GM19455 (cell line): ENCODE measurements around the gene LDAH.
A peak's percentile ranks its signal among the peaks of the same experiment; 100 is the strongest.

Experiments
- ATAC-seq: cut with Tn5 transposase; IDR thresholded peaks from one replicate; pipeline ENCODE4 v1.9.1; 2021; ENCODE audit not compliant: unreplicated experiment

Gene LDAH

DNA sequence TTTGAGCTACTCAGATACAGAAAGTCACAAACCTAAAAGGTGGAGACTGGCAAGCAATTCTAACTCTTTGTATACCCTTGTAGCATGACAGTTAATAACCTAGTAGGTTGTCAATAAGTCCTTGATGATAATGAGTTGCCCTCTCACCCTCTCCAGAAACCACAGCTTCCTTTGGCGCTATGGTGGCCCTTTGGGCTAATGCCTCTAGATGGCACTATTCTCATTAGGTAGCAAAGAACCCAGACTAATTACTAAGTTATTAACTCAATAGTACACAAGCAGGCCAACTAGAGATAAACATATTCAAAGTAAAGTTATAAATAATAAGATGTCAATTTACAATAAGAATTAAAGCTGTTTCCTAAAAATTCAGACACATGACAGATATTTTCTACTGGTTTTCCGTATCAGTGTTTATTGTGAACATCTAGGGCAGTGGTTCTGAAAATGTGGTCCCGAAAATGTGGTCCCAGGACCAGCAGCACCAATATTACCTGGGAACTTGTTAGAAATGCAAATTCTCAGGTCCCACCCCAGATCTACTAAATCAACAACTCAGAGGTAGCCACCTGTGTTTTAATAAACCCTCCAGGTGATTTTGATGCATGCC, 41.1 kb downstream of the LDAH start:
- peak; percentile 79 for ATAC-seq

DNA sequence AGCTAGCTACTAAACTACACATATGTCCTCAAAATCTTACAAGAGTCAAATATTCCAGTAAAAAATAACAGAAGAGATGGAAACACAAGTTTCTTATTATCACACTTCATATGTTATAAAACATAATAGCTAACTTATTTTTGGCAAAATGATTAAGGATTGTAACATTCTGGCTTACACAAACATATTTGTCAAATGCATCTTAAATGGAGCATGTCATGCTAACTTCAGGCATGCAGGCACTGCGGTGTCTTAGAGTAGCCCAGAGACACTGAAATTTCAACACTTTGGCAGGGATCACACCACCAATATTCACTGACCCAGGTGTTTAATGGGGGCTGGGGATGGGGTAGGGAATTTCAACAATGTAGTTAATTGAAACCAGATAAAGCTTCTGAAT, 51.6 kb downstream of the LDAH start:
- ATAC-seq, result no peak

DNA sequence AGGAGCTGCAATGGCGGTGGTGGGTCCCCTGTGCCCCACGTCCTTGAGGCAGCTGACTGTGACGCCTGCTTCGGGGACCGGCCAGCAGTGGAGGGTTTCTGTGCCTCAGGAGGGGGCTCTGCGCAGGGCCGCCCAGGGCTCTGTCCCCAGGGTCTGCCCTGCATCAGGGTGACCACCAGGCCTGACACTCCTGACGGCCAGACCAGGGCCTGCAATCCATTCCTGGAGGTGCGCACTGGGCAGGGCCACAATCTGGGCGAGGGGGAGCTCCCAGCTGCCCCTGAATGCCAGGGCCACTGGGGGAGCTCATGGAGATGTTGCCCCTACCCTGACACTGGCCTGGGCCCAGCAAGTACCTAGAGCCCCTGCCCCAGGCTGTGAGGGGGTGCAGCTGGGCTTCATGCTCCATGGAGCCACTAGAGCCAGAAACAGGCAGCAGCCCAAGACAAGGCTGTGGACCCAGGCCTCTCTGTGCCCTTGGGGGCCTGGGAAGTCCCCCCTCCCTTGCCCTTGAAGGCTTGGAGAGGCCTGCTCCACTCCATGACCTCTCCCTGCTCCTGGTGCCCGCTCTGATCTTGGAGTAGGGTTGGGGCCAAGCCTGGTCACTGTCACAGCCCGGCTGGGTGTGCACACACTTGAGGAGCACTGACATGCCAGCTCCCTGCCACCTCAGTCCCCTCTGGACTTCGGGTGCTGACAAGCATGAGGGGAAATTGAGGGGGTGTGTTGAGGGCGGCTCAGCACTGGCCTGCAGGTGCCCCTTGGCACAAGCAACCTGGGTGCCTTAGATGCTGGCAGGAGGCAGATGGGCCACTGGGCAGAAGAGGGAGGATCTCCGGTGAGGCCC, 55.9 kb downstream of the LDAH start:
- no peak for ATAC-seq

DNA sequence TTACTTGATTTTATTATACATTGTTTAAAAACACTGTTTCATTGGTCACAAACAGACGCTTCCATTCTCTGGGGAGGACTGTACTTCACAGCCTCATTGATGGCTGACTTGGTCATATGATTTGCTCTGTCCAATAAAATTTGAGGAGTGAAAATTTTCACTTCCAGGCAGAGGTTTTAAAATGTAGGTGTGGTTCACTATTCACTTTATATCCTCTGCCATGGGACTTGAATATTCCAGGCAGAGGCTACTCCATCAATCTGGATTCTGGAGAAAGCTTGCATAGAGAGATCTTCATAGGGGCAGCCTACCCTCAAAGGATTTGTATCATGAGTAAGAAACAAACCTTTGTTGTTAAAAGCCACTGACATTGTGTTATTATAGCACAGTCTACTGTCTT, 56.7 kb downstream of the LDAH start:
- no peak for ATAC-seq

DNA sequence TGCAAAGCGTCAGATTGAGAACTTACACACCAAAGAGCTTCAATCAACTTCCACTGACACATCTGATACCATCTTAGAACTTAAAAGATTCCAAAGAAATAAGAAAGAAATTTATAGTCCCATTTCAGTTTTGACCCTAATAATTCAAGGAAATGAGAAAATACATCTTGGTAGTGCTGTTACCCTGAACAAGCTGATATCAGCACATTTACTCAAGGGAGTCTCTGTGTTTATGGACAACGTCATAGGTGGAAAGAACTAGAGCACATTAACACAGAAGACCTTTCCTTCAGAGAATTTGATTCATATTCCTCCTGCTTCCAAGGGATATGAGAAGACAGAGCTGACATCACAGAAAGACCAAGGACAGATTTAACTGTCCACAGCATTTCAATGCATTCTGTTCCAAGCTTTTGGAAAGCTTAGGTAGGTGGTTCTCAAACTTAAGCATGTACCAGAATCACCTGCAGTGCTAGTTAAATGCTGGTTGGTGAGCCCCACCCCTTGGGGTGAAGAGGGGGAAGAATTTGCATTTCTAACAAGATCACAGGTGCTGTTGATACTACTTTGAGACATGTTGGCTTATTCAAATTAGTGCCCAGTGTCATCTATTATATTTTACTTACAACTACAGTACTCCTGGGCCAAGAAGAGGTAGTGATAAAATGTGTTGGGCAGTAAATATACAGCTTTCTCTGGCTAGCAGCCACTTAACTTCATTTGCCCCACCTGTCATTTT, 59.8 kb downstream of the LDAH start:
- ATAC-seq, result no peak

DNA sequence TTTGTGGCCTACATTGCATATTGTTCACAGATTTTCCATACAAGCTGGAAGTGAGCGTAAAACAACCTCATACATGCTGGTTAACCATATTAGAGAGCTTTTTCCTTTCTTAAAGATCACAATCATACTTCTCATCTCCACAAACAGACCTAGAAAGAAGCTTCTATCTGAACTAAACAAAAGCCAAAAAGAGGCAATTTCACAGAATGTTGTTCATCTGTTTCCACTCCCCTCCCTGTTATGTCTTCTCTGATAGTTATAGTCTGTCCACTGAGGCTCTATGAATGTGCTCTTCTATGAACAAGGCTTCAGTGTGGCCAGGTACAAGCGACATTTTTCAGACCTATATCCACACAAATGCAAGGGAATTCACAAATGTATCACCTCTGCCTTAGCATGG, 63.4 kb downstream of the LDAH start:
- ATAC-seq, result no peak

DNA sequence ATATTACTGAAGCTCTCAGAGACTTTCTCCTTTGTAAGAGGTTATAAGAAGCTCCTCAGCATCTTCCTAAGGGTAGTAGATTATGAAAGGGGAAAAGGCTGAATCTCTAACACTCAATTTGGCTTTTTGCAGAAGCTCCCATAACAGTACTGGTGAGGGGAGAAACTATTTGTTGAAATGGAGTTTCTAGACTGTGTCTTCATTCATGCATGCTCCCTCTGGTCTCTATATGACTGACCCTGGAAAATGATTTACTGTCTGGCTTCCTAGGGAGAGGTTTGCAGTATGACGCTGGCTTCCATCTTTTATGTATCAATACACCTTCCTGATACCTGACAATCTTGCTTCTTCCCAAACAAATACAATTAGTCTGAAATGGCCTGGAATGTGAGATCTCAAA, 63.9 kb downstream of the LDAH start:
- no peak for ATAC-seq

DNA sequence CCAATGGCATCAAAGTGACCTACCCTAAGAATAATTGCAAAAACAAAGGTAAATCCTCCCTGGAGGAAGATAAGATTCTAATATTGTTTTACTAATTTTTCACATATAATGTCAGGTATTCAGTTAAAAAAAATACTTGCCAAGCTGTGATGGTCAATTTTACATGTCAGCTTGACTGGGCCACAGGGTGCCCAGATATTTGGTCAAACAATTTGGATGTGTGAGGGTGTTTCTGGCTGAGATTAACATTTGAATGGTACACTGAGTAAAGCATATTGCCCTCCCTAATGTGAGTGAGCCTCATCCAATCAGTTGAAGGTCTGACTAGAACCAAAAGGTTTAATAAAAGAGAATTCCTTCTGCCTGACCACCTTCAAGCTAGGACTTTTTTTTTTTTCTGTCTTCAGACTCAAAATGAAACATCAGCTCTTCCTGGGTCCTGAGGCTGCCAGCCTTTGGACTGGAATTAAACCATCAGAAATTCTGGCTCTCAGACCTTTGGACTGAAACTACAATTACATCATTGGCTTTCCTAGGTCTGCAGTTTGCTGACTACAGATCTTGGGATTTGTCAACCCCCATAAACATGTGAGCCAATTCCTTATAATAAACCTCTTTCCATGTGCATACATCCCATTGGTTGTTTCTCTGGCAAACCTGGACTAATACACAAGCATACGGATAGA, 65.4 kb downstream of the LDAH start:
- ATAC-seq, result no peak

DNA sequence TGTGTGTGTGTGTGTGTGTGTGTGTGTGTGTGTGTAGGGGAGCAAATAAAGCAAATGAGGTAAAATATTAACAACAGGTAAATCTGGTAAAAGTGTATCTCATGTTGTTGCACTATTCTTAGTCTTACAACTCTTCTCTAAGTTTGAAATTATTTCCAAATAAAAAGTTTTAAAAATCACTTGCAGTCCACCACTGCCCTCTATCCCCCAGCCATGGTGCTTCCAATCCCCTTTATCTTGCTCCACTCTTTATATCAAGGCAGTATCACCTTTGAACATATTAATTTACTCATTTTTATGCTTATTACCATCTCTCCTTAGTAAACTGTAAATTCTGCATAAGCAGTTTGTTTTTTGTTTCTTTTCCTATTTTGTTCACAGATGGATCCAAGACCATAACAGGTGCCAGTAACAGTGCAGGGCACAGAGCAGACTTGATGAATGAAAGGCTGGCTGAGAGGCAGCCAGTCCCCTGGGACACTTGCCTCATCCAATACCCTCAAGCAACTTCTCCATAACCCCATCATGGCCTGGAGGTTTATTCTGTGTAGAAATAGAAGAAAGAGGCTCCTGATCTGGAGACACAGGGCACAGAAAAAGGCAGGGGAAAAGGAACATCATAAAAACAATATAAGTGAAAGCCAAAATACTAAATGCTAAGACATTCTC, 67.6 kb downstream of the LDAH start:
- ATAC-seq, result no peak

DNA sequence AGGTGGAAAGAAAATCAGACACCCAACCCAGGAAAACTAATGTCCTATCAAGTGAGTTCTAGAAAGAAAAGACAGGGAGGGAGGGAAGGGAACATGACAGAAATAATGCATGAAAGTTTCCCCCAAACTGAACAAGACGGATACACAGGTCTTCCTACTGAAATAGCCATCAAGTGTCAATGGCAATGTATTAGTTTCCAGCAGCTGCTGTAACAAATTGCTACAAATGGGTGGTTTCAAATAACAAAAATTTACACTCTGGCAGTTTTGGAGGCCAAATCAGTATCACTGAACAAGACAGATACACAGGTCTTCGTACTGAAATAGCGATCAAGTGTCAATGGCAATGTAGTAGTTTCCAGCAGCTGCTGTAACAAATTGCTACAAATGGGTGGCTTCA, 70.6 kb downstream of the LDAH start:
- ATAC-seq, result no peak

DNA sequence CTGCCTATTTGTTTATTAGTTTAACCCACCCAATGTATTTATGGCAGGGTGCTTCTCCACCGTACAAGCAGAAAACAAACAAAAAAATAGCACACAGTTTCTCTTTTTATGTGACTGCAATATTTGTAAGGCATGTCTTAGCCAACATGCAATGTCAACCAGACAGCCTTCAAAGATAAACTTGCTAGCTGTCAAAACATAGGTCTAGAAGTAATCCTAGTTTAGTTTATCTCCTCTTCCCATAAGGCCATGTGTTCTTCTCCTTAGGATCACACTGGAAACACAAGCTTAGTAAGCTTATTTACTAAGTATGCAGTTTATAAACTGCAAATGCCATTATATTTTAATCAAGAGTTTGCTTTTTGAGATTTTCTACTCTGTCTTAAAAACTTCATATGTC, 75.6 kb downstream of the LDAH start:
- ATAC-seq, result no peak

DNA sequence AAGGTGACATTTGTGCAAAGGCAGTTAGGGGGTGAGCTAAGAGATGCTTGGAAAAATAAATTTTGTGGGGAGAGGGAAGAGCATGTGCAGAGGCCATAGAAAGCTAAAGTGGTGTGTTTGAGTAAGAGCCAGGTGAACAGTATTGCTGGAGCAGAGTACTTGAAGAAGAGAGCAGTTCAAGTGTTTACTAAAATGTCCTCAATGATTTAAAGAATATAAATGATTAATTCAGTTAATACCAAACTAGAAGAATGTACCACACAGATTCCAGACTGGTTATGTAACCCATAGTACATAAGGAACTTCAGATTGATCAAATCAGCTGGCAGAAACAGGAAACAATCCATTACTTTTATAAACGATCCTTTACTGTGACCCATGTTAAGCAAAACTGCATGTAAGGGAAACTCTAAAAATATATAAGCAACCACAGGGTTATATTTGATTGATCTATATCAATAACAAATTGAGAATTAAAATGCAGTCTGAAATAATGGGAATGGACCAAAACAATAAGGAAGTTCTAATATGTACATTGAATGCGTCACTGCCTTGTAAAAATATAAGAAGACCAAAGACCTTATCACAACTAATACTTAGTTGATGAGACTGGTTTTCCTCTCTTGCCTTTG, 76.9 kb downstream of the LDAH start:
- no peak for ATAC-seq

DNA sequence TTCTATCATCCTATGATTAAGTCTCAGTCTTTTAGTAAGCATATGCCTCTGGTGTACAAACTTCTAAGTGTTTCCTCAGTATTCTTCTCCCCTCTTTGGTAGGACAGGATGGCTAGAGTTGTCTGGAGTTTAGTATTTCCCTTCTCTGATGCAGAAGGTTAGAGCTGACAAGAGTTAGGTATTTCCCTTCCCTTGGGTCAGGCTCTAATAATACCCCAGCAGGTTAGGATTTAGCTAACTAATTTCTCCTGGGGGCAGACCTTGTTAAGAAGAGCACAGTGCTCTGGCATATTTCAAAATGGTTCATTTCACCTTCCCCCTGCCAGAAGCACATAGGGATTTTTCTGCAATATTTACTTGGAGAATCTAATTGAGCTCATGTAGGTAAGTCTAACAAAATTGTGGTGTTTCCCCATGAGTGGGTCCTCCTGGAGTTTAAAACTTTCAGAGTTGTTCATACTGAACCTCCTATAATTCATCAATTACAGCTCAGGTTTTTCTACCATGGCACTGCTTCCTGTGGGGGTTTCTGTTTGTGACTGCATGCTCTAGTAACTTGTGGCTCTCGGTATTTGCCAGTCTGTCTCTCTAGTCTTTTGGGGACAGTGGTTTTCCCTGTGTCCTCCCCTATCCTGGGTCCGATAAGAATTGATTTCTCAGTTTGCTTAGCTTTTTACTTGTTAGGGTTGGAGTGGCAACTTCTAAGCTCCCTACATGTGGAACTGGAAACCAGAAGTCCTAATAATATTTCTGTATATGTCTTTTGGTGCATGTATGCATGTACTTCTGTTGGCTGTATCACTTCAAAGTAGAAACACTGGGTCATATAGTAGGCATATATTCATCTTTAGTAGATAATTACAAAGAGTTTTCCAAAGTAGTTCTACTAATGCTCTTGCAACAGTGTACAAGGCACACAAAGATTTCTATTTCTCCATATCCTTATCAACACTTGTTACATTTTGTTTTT, 78.2 kb downstream of the LDAH start:
- ATAC-seq, result peak; percentile 90

DNA sequence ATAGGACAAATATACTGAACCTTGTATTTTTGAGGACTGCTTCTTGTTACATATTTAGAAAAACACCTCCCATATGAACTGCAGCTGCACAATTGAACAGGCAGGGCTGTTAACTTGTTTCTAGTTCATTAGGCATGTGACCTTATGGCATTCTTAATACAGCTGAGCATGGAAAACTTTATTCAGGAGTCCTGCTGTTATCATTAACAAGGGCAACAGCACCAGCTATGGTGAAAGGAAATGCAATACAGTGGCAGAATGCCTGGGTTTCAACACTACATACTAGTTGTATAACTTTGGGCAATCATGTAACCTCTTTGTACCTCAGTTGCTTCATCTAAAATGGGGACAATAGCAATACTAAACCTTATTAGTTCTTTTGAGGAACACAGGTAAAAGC, 84.1 kb downstream of the LDAH start:
- ATAC-seq, result no peak

DNA sequence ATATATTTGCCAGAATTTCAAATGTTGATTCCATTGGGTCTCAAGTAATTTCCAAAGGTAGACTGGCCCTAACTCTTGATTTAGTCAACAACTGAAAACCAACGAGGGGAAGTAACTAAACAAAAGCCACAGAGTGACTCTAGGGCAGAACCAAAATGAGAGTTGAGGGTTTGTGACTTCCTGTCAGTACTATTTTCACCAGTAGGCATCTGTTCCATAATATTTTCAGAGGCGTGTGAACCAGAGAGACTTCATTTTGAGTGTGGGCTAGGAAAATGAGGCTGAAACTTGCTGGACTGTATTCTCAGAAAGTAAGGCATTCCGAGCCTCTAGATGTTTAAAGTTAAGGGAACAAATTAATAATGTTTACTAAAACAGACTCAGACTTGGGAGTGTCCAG, 85.4 kb downstream of the LDAH start:
- peak; percentile 96 for ATAC-seq

DNA sequence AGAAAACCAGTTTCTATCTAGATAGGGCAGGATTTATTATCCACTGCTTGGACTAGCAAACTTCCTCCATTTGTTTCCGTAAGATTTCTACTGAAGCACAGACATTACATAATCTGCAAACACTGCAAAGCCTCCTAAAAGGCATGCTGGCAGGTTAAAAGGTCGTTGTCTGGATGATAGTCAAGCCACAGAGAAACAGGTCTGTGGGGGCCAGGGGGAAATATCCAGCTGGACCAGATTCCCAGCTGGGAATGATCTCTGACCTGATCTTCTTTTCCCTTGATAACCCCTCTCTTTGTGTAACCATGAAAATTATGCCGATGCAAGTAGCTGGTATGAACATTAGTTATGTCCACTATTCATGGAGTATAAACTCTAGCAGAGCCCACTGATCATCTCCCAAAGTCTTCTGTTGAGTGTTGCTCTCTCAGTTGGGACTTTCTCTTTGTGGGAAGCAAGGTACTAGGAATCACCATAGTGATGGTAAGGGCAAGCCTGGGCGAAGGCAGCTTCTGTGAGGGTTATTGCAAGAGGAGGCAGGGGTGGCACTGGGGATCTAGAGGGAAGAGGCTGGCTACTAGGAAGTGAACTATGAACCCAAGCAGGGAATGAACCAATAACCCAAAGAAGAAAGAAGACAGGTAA, 94.7 kb downstream of the LDAH start:
- ATAC-seq, result no peak

DNA sequence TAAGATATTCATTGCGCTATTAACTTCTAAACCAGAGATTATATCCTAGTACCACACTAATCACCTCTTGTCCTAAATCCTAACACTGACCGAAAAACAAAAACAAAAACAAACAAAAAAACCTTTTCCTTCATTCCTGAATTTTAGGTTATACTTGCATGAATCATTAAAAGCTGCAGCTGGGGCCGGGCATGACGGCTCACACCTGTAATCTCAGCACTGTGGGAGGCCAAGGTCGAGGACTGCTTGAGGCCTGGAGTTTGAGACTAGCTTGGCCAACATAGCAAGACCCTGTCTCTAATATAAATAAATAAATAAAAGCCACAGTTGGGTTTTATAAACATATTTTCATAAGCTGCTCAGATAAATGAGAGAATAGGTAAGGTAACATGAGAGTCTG, 96.0 kb downstream of the LDAH start:
- no peak for ATAC-seq

DNA sequence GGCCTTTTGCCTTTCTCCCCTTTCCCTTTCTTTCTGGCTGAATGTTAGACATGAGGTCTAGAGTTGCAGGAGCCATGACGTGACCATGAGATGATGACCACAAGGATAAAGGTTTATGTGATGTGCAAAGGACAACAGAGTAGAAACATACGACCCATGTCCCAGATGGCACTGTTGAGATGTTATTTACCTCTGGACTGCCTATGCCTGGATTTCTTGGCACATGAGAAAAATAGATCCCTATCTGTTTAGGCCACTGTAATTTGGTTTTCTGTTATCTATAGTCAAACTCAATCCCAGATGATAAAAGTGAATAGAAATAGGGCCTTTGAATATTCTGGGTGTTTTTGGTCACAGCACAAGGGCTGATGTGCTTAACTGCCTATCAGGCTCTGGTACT, 97.1 kb downstream of the LDAH start:
- ATAC-seq, result no peak

DNA sequence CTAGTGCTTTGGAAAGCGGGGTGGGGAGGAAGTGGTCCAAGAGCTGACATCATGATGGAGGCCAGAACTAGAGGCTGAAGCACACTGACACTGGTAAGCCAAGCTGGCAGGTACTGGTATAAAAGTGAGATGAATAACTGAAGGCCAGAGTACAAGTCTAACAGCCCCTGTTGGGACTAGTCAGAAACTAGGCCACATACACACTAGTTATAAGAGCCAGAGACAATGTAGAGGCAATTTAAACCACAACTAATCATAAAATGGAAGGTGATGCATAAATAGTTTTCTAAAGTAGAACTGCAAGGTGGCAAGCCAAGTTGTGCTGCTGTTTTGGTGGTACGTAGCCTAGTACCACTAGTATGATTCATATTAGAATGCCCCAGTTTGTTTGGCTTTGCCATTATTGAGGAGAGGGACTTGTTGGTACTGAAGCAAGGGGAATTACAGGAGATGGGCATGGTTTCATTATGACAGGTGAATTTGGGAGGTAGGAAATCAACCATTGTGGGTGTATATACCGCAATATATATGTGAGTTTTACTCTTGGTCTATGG, 98.3 kb downstream of the LDAH start:
- no peak for ATAC-seq
